ENCODE data around the gene CPTP.

DNA sequence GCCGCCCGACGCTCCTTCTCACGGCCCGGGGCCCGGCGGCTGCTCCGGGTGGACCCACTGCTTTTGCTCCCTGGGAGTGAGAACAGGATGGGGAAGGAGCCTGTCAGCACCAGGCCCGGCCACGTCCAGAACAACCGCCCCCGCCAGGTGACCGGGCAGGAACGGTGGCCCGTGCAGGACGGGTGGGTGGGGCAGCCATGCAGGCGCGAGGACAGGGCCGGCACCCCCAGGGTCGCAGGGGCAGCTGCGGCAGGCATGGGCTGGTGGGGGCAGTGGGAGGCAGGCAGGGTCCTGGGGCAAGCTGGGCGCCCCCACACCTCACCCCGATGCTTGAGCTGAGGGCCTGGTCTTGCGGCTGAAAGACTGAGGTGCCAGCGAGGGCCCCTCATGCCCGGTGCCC, 11.8 kb downstream of the CPTP start:
- TF ChIP-seq TEAD4 (IDR thresholded peaks at IDR 0.05) (no peak), FOXM1 (IDR thresholded peaks at IDR 0.05; ENCODE audit: borderline replicate concordance, low read depth) (no peak), EP300 (IDR thresholded peaks at IDR 0.05; ENCODE audit: borderline replicate concordance) (no peak), TAF1 (IDR thresholded peaks at IDR 0.05; ENCODE audit: low read depth) (no peak), YY1 (IDR thresholded peaks at IDR 0.05; ENCODE audit: low read depth) (no peak), EGR1 (IDR thresholded peaks at IDR 0.05) (no peak), CEBPB (IDR thresholded peaks at IDR 0.05) (no peak), NFIC (IDR thresholded peaks at IDR 0.05) (no peak)
- TF ChIP-seq, protein P1, sequence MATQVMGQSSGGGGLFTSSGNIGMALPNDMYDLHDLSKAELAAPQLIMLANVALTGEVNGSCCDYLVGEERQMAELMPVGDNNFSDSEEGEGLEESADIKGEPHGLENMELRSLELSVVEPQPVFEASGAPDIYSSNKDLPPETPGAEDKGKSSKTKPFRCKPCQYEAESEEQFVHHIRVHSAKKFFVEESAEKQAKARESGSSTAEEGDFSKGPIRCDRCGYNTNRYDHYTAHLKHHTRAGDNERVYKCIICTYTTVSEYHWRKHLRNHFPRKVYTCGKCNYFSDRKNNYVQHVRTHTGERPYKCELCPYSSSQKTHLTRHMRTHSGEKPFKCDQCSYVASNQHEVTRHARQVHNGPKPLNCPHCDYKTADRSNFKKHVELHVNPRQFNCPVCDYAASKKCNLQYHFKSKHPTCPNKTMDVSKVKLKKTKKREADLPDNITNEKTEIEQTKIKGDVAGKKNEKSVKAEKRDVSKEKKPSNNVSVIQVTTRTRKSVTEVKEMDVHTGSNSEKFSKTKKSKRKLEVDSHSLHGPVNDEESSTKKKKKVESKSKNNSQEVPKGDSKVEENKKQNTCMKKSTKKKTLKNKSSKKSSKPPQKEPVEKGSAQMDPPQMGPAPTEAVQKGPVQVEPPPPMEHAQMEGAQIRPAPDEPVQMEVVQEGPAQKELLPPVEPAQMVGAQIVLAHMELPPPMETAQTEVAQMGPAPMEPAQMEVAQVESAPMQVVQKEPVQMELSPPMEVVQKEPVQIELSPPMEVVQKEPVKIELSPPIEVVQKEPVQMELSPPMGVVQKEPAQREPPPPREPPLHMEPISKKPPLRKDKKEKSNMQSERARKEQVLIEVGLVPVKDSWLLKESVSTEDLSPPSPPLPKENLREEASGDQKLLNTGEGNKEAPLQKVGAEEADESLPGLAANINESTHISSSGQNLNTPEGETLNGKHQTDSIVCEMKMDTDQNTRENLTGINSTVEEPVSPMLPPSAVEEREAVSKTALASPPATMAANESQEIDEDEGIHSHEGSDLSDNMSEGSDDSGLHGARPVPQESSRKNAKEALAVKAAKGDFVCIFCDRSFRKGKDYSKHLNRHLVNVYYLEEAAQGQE (IDR thresholded peaks at IDR 0.05; ENCODE audit: low read depth) = no peak
- TF ChIP-seq, protein P2, sequence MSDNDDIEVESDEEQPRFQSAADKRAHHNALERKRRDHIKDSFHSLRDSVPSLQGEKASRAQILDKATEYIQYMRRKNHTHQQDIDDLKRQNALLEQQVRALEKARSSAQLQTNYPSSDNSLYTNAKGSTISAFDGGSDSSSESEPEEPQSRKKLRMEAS (IDR thresholded peaks at IDR 0.05) = no peak
- TF ChIP-seq, protein P3, sequence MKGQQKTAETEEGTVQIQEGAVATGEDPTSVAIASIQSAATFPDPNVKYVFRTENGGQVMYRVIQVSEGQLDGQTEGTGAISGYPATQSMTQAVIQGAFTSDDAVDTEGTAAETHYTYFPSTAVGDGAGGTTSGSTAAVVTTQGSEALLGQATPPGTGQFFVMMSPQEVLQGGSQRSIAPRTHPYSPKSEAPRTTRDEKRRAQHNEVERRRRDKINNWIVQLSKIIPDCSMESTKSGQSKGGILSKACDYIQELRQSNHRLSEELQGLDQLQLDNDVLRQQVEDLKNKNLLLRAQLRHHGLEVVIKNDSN (IDR thresholded peaks at IDR 0.05) = no peak

Measured in Ishikawa (cell line).